ENCODE measurements around the gene TNS4. TPM values are rescaled to one million over a fixed set of nuclear protein-coding genes. Genes with fewer than 3 reads are reported as not detected.

TNS4 gene
- total and polyA plus RNA-seq, 2 of the 4 experiments (the other 2 are of a cell fraction): not detected

DNA sequence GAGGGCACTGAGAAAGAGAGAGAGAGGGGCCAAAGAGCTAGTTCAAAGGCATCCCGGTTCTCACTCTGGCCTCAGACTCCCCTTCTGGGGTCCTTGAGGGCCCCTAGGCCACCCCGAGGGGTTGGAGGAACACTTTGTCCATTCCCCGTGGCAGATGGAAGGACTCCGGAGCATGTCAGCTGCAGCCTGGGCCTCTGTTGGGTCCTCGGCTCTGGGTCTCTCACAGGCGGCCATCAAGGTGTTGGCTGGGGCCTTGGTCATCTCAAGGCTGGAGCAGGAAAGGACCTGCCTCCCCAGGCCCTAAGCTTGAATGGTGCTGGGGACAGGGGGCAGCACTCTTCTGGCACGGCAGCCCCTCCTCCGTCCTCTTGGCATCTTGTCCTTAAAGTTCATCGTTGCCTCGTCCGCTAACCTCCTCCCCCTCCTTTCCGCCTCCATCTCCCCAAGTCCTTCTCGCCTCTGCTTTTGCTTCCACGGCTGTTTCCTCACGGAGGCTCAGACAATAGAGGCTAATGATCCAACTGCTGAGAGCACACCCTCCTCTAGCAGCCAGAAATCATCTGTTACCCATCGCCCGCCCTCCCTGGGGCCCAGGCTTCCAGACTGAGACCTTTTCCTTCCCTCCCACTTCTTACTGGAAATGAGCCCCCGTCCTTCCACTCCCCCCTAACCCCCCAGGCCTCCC, 40.6 kb upstream of the TNS4 start:
- Histone ChIP-seq H4K20me1 (ENCODE audit: insufficient read depth, low read length) (no peaks in the 10 kb centered on the region), H2AK5ac (ENCODE audit: low read depth, low read length) (peak overlapping the region; percentile 100), H2AK9ac (replicated peaks; ENCODE audit: low read depth, low read length, poor library complexity) (peak overlapping the region; percentile 86), H2BK20ac (ENCODE audit: low read depth, low read length) (peak overlapping the region; percentile 100), H3K9ac (ENCODE audit: low read depth, low read length) (peak overlapping the region; percentile 68), H4K8ac (ENCODE audit: low read depth in 2 of 2, low read length in 2 of 2) (peak overlapping the region; percentile 97 to 99), H4K91ac (ENCODE audit: insufficient read depth, low read depth, low read length) (peak overlapping the region; percentile 100), H3K4me3 (ENCODE audit: insufficient read depth, low read depth, low read length) (no peak overlapping the region), H2BK5ac (ENCODE audit: low read depth, low read length, poor library complexity, severe bottlenecking) (peak overlapping the region; percentile 83), H3K23ac (ENCODE audit: low read depth, low read length) (peak overlapping the region; percentile 98), H3K79me1 (ENCODE audit: low read depth in 1 of 2, low read length in 2 of 2) (peaks cover 0 to 18% of the 10 kb centered on the region in 2 experiments; a peak in 3 of 4 replicates), H3K4ac (ENCODE audit: low read depth, low read length) (peak overlapping the region; percentile 100), H3K27ac (ENCODE audit: insufficient read depth, low read length) (peak overlapping the region; percentile 95), H3K18ac (ENCODE audit: low read depth, low read length) (peak overlapping the region; percentile 72), H3K4me1 (ENCODE audit: control insufficient read depth, insufficient read depth, low read length) (peaks cover 31% of the 10 kb centered on the region), H2BK120ac (ENCODE audit: low read depth, low read length) (peak overlapping the region; percentile 100), H3K14ac (replicated peaks; ENCODE audit: low read depth, low read length) (peak overlapping the region; percentile 100), H3K9me3 (ENCODE audit: control insufficient read depth, insufficient read depth, low read length) (no peaks in the 10 kb centered on the region), H2BK15ac (ENCODE audit: low read depth, low read length) (peak overlapping the region; percentile 98), H3K9me1 (ENCODE audit: insufficient read depth, low read length) (peaks cover 56% of the 10 kb centered on the region), H3K27me3 (ENCODE audit: control insufficient read depth, insufficient read depth, low read length) (no peaks in the 10 kb centered on the region), H3K56ac (ENCODE audit: extremely low read depth, insufficient read depth, low read length) (peak overlapping the region; percentile 86), H4K5ac (ENCODE audit: low read depth, low read length) (peak overlapping the region; percentile 85), H3K36me3 (ENCODE audit: control insufficient read depth, insufficient read depth, low read length) (no peaks in the 10 kb centered on the region), H3K4me2 (ENCODE audit: low read depth, low read length) (no peak overlapping the region; the same call in 1 of the 2 replicates), H2AFZ (replicated peaks; ENCODE audit: low read length, poor library complexity) (peak overlapping the region; percentile 90)
- in situ Hi-C loops (cut with MboI; ENCODE audit: low sequenced_read_pairs) (no loop called here), dilution Hi-C loops (cut with HindIII; ENCODE audit: low sequenced_read_pairs, unreplicated experiment) (no loop called here), intact Hi-C loops (cut with micrococcal nuclease) (loop anchor here (1.0 kb wide), 1 partner anchor 9 kb away; no protein-coding TSS in a partner anchor)
- DNase-seq: no peak
- ATAC-seq (ENCODE audit: low read depth): peak; percentile 48
- no TSS peak for BruUV-seq (replicated peaks)
- TF ChIP-seq MAZ (IDR thresholded peaks at IDR 0.05; ENCODE audit: borderline replicate concordance, low read depth, low read length) (no peak; the same call in 1 of the 2 replicates), CHD1 (IDR thresholded peaks at IDR 0.05; ENCODE audit: low read depth, low read length) (no peak), RFX5 (IDR thresholded peaks at IDR 0.05; ENCODE audit: low read depth, low read length) (no peak), SMC3 (IDR thresholded peaks at IDR 0.05; ENCODE audit: low read depth, low read length) (no peak), POLR2A (IDR thresholded peaks at IDR 0.05; ENCODE audit: low read depth, low read length) (no peak; the same call in 1 of the 2 replicates), MAFK (IDR thresholded peaks at IDR 0.05; ENCODE audit: low read depth, low read length) (no peak)
- TF ChIP-seq, protein P1, sequence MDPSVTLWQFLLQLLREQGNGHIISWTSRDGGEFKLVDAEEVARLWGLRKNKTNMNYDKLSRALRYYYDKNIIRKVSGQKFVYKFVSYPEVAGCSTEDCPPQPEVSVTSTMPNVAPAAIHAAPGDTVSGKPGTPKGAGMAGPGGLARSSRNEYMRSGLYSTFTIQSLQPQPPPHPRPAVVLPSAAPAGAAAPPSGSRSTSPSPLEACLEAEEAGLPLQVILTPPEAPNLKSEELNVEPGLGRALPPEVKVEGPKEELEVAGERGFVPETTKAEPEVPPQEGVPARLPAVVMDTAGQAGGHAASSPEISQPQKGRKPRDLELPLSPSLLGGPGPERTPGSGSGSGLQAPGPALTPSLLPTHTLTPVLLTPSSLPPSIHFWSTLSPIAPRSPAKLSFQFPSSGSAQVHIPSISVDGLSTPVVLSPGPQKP (IDR thresholded peaks at IDR 0.05; ENCODE audit: borderline replicate concordance, low read depth, low read length): no peak
- TF ChIP-seq, protein P2, sequence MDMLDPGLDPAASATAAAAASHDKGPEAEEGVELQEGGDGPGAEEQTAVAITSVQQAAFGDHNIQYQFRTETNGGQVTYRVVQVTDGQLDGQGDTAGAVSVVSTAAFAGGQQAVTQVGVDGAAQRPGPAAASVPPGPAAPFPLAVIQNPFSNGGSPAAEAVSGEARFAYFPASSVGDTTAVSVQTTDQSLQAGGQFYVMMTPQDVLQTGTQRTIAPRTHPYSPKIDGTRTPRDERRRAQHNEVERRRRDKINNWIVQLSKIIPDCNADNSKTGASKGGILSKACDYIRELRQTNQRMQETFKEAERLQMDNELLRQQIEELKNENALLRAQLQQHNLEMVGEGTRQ (IDR thresholded peaks at IDR 0.05; ENCODE audit: low read depth, low read length): no peak
- TF ChIP-seq, protein P3, sequence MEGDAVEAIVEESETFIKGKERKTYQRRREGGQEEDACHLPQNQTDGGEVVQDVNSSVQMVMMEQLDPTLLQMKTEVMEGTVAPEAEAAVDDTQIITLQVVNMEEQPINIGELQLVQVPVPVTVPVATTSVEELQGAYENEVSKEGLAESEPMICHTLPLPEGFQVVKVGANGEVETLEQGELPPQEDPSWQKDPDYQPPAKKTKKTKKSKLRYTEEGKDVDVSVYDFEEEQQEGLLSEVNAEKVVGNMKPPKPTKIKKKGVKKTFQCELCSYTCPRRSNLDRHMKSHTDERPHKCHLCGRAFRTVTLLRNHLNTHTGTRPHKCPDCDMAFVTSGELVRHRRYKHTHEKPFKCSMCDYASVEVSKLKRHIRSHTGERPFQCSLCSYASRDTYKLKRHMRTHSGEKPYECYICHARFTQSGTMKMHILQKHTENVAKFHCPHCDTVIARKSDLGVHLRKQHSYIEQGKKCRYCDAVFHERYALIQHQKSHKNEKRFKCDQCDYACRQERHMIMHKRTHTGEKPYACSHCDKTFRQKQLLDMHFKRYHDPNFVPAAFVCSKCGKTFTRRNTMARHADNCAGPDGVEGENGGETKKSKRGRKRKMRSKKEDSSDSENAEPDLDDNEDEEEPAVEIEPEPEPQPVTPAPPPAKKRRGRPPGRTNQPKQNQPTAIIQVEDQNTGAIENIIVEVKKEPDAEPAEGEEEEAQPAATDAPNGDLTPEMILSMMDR (conservative IDR thresholded peaks at IDR 0.05; ENCODE audit: low read depth, low read length): no peak
- ChIA-PET CTCF (interaction anchor here (1.1 kb wide), 1 partner anchor 66 kb away, joined by 3 read pairs; no protein-coding TSS in a partner anchor), POLR2A (ENCODE audit: unreplicated experiment) (interaction anchor here (0.9 to 1.5 kb wide), 2 partner anchors 9 to 25 kb away, joined by 4 to 5 read pairs; no protein-coding TSS in a partner anchor)
- 53% methylated on average over 12 of the region's 18 CpGs; no CpG with 5 or more reads in 1 of the 2 experiments for WGBS, 2 experiments (ENCODE audit: extremely low coverage in 2 of 2, insufficient read length in 1 of 2)
